VCaP (cell line): ENCODE data around the gene ZNF48.

Experiments used
- H3K27ac ChIP-seq: fragments of 450-650 bp; 2 replicates; pipeline ENCODE4 v1.5.1; 2017
- CTCF ChIP-seq: fragments of 450-650 bp; conservative IDR thresholded peaks from 2 replicates; pipeline ENCODE4 v1.5.1; 2017; ENCODE audit warnings: mild to moderate bottlenecking, moderate library complexity

The ZNF48 gene

GRCh38 chr16:30380072-30380802, 15.0 kb upstream of the ZNF48 start:
- H3K27ac ChIP-seq = no peak overlapping the region
- TF ChIP-seq CTCF = no peak

DNA sequence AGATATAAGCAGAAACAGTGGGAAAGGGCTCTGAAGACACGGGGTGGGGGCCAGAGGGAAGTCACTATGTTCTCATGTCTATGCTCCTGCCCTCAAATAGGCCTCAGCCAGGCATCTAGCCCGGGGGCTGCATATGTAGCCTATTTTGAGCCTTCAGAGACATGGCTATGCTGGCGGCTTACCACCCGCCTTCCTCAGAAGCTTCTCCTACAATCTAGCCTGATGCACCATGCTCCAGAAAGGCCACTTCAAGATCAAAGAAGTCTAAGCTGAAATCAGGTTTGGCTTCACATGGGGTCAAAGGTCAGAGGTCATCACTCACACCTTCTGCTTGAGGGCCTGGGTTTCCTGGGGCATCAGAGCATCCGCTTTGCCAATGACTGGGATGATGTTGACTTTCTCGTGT, 14.4 kb upstream of the ZNF48 start:
- no peak for TF ChIP-seq CTCF
- no peak overlapping the region for H3K27ac ChIP-seq

DNA sequence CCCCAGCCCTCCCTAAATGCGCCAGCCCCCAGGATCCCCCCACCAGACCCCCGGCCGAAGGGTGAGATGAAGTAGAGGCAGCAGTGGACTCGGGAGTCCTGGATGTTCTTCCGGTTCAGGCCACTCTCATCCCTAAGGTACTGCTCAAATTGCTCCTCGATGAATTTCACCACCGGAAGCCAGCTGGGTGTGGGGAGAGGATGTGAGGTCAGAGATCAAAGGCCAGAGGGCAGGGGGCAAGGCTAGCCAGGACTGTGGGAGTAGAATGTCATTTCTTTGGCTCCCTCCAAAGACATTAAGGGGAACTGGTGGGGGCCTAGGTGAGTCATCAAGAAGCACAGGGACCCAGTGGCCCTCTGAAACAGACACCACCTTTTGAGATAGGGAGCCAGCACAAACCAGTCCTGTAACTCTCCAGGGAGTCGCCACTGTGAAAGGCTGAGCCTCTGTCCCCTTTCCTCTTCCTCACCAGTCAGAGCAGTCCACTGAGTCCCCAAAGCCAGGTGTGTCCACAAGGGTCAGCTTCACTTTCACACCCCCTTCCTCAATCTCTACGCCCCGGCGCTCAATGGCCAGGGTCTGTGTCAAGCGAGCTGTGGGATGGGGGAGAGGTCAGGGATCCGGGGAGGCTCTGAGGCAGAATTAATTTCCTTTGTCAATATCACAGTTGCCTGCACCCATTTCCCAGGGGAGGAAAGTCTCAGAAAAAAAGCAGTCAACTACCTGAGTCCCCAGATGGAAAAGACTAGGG, 13.8 kb upstream of the ZNF48 start:
- TF ChIP-seq CTCF = no peak
- H3K27ac ChIP-seq = no peak overlapping the region

- no peak within 1 kb of the TSS for H3K27ac ChIP-seq
- no peak for TF ChIP-seq CTCF
Observed at GRCh38 chr16:30382111-30382881, 12.9 kb upstream of the ZNF48 start, which contains the start of gene SEPTIN1. TSS of gene SEPTIN1 (minus strand) at chr16:30382561. CDS start at chr16:30382542, 19 bp downstream.

- H3K27ac ChIP-seq = no peak overlapping the region
- TF ChIP-seq CTCF = no peak
Observed at GRCh38 chr16:30383521-30383920, 11.7 kb upstream of the ZNF48 start.

GRCh38 chr16:30394592-30395154, 547 bp upstream of the ZNF48 start:
- peak overlapping the region; percentile 77 for H3K27ac ChIP-seq
- TF ChIP-seq CTCF = no peak
